ENCODE data around the gene DST. TPM values are rescaled to one million over a fixed set of nuclear protein-coding genes. Genes with fewer than 3 reads are reported as not detected.

Gene DST
- total RNA-seq, 1 donor from 2014 or later, result 259 TPM

DNA sequence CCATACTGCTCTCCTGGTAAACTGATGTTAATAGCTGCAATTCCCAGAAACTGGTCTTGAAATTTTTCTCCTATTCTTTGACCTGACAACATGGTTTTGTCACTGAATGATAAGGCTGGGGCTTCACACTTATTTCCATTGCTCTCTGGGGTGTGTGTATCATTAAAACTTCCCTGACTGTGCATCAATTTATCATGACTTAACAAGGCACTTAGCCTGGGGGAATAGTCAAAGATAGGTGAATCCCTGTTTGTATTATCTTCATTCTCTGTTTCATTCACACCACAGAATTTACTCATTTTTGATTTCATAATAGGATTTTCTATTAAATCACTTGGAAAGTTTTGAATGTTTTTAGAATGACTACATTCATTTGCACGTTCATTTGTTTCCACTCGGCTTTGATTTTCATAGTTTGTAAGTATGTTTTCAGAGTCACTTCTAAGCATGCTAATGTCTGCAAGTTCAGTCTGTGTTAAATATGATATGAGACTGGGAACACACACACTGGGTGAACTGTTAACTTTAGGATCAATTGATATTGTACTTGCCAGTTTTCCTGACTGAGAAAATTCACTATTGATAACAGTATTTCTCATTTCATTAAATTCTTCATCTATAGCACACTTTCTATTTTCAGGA, 35.5 kb downstream of the DST start:
- H3K36me3 ChIP-seq, result peaks cover 63% of the 10 kb centered on the region
- no peak overlapping the region for H3K4me2 ChIP-seq
- no peak overlapping the region for H3K27ac Mint-ChIP-seq
- H3K4me3 Mint-ChIP-seq, result no peak overlapping the region
- H3K27ac ChIP-seq, result no peak overlapping the region
- H3K4me3 ChIP-seq, result no peak overlapping the region
- no peak overlapping the region for H2AFZ ChIP-seq (replicated peaks)
- no peak for DNase-seq (ENCODE audit: low spot score)
- H3K9me3 ChIP-seq (ENCODE audit: low read depth), result no peaks in the 10 kb centered on the region
- TF ChIP-seq EZH2 (IDR thresholded peaks at IDR 0.05) (no peak), EZH2phosphoT487 (IDR thresholded peaks at IDR 0.05) (no peak)
- TF ChIP-seq, protein P1, sequence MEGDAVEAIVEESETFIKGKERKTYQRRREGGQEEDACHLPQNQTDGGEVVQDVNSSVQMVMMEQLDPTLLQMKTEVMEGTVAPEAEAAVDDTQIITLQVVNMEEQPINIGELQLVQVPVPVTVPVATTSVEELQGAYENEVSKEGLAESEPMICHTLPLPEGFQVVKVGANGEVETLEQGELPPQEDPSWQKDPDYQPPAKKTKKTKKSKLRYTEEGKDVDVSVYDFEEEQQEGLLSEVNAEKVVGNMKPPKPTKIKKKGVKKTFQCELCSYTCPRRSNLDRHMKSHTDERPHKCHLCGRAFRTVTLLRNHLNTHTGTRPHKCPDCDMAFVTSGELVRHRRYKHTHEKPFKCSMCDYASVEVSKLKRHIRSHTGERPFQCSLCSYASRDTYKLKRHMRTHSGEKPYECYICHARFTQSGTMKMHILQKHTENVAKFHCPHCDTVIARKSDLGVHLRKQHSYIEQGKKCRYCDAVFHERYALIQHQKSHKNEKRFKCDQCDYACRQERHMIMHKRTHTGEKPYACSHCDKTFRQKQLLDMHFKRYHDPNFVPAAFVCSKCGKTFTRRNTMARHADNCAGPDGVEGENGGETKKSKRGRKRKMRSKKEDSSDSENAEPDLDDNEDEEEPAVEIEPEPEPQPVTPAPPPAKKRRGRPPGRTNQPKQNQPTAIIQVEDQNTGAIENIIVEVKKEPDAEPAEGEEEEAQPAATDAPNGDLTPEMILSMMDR (IDR thresholded peaks at IDR 0.05), result no peak
- H3K79me2 ChIP-seq (ENCODE audit: low read depth), result no peaks in the 10 kb centered on the region
- no peaks in the 10 kb centered on the region for H3K9me3 Mint-ChIP-seq
- H3K36me3 Mint-ChIP-seq, result peaks cover 52% of the 10 kb centered on the region
- no peaks in the 10 kb centered on the region for H3K27me3 ChIP-seq
- H3F3A ChIP-seq (ENCODE audit: low read depth), result no peaks in the 10 kb centered on the region
- H3K9ac ChIP-seq, result no peak overlapping the region
- H4K20me1 ChIP-seq (ENCODE audit: low read depth), result no peaks in the 10 kb centered on the region
- H3K27me3 Mint-ChIP-seq (ENCODE audit: insufficient read depth, low read depth), result no peaks in the 10 kb centered on the region
- no peaks in the 10 kb centered on the region for H3K4me1 Mint-ChIP-seq
- H3K4me1 ChIP-seq, result no peaks in the 10 kb centered on the region

DNA sequence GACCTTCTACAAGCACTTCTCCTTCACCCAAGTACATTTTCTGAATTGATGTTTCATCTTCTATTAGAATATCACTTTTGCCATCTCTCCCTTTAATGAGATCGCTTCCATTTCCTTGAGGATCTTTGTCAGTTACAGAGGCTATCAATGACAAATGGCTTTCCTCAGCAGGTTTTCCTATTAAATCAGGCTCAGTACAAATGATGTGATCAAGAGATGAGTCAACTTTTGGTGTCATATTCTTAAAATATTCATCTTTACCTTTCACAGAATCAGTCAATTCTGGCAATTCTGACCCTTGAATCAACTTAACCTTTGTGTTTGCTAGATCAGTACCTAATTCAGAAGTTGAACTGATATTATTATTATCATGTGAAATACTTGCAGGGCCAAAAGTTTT, 37.3 kb downstream of the DST start:
- Histone ChIP-seq H3K27me3 (no peaks in the 10 kb centered on the region), H3K79me2 (ENCODE audit: low read depth) (no peaks in the 10 kb centered on the region), H2AFZ (replicated peaks) (no peak overlapping the region), H3K27ac (no peak overlapping the region), H3K4me2 (no peak overlapping the region), H4K20me1 (ENCODE audit: low read depth) (no peaks in the 10 kb centered on the region), H3F3A (ENCODE audit: low read depth) (no peaks in the 10 kb centered on the region), H3K9ac (no peak overlapping the region), H3K4me1 (no peaks in the 10 kb centered on the region), H3K4me3 (no peak overlapping the region), H3K9me3 (ENCODE audit: low read depth) (no peaks in the 10 kb centered on the region), H3K36me3 (peaks cover 66% of the 10 kb centered on the region)
- no peaks in the 10 kb centered on the region for H3K9me3 Mint-ChIP-seq
- H3K36me3 Mint-ChIP-seq, result peaks cover 58% of the 10 kb centered on the region
- TF ChIP-seq, protein P1 (IDR thresholded peaks at IDR 0.05), result no peak
- TF ChIP-seq EZH2 (IDR thresholded peaks at IDR 0.05), result no peak
- TF ChIP-seq EZH2phosphoT487 (IDR thresholded peaks at IDR 0.05), result no peak
- no peak overlapping the region for H3K4me3 Mint-ChIP-seq
- no peaks in the 10 kb centered on the region for H3K27me3 Mint-ChIP-seq (ENCODE audit: insufficient read depth, low read depth)
- H3K4me1 Mint-ChIP-seq, result no peaks in the 10 kb centered on the region
- DNase-seq (ENCODE audit: low spot score), result no peak
- no peak overlapping the region for H3K27ac Mint-ChIP-seq

DNA sequence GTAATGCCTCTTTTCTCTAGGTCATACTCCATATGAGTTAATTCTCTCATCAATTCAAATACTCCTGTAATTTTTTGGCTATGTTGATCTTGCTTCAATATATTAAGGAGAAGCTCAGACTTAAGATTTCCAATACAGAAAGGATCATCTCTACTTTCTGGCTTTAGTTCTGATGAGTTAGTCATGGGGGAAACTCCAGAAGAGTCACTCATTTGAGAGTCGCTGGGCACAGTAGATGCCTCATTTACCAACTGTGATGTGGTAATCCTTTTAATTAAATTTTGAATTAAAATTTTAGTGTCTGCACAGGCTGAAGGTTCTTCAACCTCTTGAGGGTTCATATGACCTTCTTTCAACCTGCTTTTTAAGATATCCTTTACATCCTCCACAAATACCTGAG, 38.5 kb downstream of the DST start:
- Histone ChIP-seq H4K20me1 (ENCODE audit: low read depth) (no peaks in the 10 kb centered on the region), H2AFZ (replicated peaks) (no peak overlapping the region), H3K4me1 (no peaks in the 10 kb centered on the region), H3K4me2 (no peak overlapping the region), H3K9me3 (ENCODE audit: low read depth) (no peaks in the 10 kb centered on the region), H3K4me3 (no peak overlapping the region), H3K27ac (no peak overlapping the region), H3K36me3 (peaks cover 66% of the 10 kb centered on the region), H3F3A (ENCODE audit: low read depth) (no peaks in the 10 kb centered on the region), H3K79me2 (ENCODE audit: low read depth) (no peaks in the 10 kb centered on the region), H3K27me3 (no peaks in the 10 kb centered on the region), H3K9ac (no peak overlapping the region)
- Mint-ChIP-seq H3K4me1 (no peaks in the 10 kb centered on the region), H3K4me3 (no peak overlapping the region), H3K36me3 (peaks cover 59% of the 10 kb centered on the region), H3K9me3 (no peaks in the 10 kb centered on the region), H3K27ac (no peak overlapping the region), H3K27me3 (ENCODE audit: insufficient read depth, low read depth) (no peaks in the 10 kb centered on the region)
- no peak for DNase-seq (ENCODE audit: low spot score)
- no peak for TF ChIP-seq EZH2 (IDR thresholded peaks at IDR 0.05)
- TF ChIP-seq EZH2phosphoT487 (IDR thresholded peaks at IDR 0.05), result no peak
- TF ChIP-seq, protein P1 (IDR thresholded peaks at IDR 0.05), result no peak
